ELF-1 (cell line): ENCODE data around the gene CENPO.

Experiments used
- DNase-seq: peaks from one replicate; pipeline ENCODE4 v3.0.0-alpha.2; 2016; ENCODE audit warnings: low read depth, low spot score

CENPO gene

DNA sequence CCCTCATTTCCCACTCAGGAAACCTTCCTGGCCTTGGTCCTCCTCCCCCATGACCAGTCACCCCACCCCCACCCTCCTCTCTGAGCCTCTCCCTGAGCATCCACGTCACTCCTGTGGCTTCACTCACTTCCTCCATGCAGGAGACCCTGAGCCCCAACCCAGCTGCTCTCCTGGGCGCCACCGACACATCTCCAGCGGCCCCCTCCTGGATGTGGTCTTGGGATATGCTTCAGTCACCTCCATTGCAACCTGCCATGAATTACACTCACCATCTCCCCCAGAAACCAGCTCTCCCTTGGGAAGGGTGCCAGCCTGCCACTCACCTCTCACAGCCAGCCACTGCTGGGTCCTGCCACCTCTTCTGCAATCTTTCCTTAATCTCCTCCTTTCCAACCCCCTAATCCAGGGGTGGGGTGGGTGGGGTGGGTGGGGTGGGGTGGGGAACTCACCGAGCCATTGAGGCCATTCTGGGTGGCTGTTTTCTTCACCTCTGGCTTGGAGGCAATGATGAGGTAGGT, 44.8 kb downstream of the CENPO start:
- DNase-seq, result no peak

DNA sequence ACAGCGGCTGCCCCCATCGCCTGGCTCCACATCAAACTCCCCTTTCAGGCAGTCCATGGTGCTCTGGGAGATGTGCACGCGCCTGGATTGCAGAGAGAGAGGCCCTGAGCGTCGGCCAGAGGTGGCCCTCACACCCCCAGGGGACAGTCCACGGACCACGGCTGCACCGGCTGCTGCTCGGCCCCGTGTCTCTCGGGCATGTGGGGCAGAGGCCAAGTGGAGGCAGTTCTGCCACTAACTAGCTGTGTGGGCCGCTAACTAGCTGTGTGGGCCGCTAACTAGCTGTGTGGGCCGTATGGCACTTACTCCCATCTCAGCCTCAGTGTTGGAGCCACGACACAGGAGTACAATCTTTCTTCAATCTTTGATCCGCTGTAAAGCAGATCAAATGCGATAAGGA, 45.3 kb downstream of the CENPO start:
- DNase-seq, result no peak

DNA sequence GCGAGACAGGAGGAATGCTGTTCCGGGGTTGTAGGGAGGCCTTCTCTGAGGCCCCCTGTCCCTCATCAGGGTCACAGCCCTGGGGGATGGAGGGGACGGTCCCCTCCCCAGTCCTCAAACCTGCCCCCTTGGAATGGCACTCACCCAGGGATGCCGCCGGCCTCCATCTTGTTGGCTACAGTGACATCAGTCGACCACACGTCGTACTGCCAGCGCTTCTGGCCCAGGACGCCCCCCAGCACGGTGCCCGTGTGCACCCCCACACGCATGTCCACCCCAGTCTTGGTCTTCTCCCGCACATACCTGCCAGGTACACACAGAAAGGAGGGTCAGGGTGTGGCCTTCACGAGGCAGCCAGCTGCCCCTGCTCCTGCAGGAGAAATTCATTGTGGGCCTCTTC, 46.5 kb downstream of the CENPO start:
- DNase-seq, result no peak

DNA sequence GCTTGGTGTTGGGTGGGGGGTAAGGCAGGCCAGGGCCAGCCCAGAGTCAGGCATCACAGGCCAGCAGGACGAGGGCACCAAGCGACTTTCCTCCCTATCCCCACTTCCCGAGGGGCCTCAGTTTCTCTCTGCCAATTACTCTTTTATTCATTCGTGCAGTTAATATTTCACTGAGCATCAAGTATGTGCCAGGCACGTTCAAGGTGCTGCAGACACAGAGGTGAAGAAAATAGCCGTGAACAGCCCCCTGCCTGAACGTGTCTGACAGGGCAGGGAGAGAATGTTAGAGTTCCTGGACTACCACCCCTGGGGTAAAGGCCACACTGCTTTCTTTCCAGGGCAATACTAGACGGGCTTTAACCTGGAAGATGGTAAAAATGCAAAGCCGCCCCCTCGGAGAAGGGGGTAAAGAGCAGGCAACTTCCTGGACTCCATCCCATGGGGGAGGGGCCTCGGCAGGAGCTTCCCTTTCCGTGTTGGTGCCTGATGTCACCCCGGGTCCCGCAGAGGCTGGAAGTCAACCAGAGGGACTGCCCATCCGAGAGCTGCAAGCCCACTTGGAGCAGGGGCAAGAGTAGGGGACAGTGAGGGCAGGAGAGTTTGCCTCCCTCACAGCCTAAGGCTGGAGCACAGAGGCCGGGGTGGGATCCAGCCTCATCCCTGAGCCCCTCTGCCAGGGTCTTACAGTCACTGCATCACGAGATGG, 47.1 kb downstream of the CENPO start:
- DNase-seq, result no peak

DNA sequence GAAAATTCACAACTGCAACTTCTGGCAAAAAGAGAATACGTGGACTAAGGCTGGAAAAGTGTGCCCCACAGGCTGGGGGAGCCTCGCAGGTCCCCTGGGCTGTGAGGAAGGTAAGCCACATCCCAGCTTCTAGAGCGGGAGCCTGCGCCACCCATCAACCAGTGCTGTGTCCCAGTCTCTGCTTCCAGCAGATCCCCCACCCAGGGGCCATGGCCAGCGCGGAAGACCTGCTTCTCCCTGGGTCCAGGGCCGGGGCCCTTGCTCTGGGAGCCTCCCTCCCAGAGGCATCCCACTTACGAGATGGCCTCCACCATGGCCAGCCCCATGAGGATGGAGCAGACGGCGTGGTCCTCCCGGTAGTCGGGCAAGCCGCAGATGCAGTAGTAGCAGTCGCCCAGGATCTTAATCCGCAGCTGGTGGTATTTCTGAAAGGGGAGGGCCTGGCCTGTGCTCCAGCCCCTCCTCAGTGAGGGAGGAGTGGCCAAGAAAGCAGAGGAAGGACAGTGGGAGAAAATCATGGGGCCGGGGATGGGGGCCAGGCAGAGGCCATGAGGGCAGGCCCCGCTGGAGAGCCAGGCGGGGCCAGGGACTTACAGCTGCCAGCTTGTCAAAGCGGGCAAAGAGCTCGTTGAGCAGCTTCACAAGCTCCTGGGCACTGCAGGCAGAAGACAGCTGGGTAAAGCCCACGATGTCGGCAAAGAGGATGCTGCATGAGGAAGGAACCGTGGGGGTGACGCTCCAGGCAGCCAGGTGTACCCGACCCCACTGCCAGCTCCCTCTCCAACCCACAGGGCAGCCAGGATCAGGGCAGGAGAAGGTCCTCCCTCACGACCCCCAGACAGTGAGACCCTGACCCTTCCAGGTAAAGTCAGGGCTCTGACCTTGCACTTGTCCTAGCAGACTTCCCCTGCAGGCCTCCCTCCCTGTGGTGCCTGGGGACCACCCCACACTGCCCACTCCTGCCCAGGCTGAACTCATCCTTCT, 48.0 kb downstream of the CENPO start:
- DNase-seq, result no peak

DNA sequence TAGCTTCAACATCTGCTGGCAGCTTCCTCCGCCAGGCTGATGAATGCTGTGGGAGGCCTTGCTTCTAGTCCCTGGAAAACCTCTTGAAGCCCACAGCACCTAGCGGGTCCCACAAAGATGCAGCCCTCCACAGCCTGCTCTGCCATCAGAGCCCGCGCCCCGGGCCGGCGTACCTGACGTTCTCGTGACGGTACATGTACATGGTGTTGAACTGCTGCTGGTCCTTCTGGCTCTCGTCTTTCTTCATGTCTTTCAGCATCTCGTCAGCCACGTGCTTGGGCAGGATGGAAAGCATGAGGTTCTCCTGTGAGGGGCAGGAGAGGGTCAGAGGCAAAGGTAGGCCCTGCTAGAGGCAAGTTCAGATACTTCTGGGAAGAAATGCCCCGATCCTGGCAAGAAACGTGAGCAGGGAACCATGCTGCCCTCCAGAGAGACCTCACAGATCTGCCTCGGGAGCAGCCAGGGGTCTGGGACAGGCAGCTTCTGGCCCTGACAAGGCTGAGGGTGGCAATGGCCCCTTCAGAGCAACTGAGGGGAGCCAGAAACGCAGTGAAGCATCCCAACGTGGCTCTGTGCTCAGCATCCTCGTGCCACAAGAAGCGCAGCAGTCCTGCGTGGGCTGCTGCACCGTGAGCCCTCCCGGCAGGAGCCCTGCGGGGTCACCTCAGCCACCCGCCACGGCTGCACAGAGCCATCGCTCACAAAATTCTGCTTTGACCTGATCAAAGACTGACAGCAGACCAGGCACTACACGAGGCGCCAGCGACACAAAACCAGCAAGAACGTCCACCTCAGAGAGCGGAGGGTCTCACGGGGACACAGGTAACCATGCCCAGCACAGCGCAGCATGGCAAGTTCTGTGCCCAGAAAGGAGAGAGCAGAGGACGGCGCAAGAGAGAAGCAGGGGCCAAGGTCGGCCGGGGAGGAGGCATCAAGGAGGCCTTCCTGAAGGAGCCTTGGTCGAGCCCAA, 49.1 kb downstream of the CENPO start:
- DNase-seq, result no peak

DNA sequence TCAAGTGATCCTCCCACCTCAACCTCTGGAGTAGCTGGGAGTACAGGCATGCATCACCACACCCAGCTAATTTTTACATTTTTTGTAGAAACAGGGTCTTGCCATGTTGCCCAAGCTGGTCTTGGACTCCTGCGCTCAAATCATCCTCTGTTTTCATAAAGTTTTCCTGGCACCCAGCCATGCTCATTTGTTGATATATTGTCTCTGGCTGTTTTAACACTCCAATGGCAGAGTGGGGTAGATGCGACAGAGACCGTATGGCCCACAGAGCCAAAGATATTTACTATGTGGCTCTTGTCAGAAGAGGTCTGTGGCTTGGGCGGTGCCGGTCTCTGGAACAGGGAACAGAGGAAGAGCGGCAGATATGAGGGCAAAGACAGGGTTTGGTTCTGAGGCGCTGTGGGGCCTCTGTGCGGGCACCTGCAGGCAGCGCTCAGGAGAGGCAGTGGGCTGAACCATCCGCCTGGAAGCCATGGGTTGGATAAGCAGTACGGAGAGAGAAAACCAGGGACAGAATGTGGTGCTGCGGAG, 50.2 kb downstream of the CENPO start:
- no peak for DNase-seq

DNA sequence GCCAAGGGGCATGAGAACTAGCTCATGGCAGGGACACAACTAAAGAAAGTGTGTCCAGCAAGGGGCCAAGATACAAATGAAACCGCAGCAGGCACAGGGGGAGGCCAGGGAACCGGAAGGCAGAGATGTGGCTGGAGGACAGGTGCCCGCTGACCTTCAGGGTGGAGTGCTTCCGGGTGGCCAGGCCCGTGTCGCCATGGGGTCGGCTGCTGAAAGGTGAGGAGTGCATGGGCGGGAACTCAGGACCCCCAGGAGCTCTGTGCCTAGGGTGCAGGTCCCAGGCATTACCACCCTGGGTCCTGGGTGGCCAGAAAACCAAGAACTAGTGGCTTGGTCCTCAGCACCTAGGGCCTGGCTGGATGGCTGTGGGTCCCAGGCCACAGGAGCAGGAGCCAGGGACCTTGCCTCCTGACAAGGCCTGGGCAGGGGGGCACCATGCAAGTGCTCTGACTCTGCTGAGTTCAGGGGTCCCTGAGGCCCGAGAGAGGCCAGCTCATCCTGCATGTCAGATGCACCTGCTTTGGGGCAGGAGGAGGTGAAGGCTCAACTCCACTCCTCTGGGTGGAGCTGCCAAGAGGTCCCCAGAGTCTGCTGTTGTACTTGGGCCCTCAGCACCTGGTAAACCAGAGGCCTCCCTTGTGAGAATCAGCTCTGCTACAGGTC, 50.9 kb downstream of the CENPO start:
- DNase-seq, result no peak

DNA sequence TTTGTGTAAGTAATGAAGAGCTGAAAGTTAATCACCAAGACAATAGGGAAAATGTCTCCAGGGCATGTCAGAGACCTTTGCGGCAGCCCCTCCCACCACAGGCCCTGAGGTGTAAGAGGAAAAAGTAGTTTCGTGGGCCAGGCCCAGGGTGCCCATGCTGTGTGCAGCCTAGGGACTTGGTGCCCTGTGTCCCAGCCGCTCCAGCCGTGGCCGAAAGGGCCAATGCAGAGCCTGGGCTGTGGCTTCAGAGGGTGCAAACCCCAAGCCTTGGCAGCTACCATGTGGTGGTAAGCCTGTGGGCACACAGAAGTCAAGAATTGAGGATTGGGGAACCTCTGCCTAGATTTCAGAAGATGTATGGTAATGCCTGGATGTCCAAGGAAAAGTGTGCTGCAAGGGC, 52.5 kb downstream of the CENPO start:
- DNase-seq, result no peak

DNA sequence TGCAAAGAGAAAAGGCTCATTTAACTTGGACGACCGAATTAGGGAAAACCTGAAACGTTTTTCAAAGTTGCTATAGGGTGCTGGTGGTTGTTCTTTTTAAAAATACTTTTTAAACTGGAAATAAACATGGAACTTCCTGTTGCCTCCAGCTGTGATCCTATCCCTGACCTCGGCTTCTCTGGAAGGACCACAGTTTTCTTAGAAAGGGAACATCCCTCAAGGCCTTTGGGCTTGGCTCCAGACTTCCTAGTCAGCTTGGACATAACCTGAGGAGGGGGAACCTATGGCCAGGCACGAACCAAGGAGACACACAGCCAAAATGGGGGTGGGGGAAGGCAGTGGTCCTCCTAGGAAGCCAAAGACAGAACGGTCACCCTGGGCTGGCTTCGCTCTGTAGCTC, 57.7 kb downstream of the CENPO start:
- DNase-seq, result no peak

DNA sequence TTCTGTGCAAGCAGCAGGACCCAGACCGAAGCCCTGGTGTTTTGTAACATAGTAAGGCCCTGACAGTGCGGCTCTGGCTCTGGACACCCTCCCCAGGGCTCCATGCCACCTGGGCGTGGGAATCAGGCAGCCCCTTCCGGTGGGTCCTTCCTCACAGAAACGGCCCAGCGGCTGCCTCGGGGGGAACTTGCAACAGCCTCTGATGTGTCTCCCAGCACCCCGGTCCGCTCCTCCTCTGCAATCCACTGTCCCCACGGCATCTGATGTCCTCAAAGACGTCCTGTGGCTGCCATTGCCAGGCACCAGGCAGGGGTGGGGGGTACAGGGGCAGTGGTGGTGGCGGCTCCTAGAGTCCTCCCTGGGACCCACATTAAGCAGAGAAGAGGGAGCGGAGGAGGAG, 58.8 kb downstream of the CENPO start:
- no peak for DNase-seq

DNA sequence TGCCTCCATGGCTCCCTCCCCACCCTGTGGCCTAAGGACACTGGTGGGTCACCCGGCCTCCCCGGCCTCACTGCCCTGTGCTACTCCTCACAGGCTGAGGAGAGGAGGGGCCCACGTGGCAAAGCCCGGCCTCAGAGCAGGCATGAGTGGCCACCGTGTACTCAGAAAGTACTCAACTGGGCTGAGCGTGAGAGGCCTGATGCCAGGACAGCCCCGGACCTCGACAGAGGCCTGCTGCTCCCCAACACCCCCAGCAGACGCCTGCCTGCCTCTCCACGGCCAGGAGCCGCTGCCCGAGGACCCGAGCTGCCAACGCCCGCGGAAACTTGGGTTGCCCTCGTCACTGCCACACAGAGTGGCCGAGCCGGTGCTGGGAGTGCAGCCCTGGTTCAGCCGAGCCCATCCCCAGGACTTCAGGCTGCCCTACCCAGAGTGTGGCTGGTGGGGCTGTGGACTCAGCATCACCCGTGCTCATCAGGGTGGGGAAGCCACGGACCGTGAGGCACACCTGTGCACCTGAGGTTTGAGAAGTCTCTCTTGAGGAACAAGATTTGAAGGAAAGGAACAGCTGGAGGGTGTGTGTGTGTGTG, 59.3 kb downstream of the CENPO start:
- no peak for DNase-seq

DNA sequence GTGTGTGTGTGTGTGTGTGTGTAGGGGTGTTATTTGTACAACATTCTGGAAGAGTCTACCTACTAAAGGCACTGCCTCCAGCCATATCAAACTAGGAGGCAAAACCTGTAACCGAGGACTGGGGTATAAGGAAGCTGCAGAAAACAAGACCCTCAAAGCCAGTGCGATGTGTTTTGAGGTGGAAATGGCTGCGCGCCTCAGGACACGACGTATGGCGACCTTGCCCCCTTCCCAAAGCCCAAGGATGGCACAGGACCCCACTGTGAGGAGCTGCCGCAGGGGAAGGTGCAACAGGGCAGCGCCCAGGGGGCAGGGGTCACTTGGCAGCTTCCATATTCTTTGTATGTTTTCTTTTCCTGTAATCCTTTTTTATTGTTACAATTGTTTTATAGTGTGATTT, 59.8 kb downstream of the CENPO start:
- DNase-seq, result no peak

DNA sequence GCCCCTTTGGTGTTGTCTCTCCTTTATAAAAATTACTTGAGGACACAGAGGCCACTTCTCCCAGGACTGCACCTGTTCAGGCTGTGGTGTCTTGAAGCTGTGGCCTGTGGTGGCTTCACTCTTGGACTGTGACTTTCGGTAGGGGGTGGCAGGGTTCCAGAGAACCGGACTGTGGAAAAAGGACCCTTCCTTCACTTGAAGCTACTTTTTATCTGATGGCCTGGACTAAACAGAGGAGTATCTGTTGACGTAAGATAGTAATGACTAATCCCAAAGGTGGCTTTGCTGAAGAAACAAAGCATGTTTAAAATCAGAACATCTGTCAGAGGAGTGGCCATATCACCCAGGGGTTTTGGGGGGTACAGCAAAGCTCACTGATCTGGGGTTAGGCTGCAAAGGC, 60.8 kb downstream of the CENPO start:
- DNase-seq, result no peak

DNA sequence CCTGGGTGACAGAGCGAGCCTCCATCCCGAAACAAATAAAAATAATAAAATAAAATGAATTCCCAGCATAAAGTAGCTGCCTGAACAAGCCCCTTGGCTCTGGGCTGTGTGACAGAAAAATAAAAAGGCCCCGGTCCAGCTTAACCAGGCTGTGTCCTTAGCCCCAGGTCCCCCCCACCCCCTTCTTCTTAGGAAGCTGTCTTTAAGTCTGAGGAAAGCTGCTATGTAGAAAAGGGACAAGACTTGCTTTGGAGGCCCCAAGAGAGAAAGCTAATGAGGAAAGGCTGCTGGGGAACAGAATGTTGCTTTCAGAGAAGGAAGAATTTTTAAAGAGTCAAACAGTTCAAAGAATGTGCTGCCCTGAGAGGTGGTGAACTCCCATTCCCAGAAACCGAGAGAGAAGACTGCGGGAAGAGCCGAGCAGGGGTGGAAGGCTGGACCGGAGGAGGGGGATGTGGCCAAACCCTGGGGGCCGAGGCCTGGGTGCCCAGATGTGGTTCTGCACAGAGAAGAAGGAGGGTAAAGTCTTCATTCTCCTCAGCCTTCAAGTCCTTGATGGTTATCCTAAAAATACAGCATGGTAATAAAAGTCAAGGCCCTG, 61.9 kb downstream of the CENPO start:
- DNase-seq, result no peak

DNA sequence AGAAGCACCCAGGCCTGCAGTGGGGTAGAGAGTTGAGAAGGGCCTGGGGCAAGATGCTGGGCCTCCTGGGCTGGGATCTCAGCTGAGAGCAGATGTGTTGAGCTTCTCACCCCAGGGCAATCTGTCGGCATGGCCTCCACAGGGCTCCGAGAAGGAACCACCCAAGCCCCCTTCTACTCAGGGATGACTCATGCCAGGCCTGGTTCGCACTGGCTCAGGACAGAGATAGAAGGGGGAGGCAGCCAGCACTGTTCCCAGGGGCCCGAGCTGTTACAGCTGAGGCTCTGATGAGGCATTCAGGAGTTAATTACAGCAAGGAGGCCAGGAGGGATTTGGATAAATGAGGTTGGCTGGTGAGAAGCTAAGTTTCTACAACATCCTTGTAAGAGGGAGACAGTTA, 62.5 kb downstream of the CENPO start:
- peak; percentile 88 for DNase-seq

DNA sequence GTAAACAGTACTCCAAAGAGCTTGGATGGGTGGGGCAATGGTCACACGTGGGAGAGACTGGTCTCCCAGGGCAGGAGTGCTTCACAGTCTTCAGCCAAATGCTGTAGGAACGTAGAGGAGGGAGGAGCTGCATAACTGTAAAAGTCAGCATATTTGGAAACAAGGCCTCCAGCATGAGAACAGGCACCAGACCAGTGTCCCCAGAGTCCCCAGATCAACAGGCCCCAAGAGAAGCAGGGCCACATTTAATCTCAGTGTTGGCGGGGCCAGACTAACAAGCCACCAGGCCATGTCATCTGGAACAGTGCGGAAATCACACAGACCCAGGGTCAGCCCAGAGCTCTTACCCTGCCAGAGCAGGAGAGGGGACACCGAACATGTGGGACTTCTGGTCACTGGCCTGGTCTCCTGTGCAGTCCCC, 63.6 kb downstream of the CENPO start:
- no peak for DNase-seq

DNA sequence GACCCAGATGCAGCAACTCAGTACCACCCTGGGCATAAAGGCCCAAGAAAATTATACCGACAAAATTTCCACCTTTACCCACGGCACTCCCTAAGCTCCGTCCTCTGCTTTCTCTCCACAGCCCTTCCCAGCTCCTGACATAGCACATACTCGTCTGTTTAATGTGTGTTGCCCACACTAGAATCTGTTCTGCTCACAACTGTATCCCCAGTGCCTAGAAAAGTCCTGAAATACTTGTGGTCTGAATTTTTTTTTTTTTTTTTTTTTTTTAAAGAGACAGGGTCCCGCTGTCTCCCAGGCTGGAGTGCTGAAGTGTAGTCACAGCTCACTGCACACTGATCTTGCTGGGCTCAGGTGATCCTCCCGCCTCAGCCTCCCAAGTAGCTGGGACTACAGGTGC, 64.5 kb downstream of the CENPO start:
- no peak for DNase-seq

DNA sequence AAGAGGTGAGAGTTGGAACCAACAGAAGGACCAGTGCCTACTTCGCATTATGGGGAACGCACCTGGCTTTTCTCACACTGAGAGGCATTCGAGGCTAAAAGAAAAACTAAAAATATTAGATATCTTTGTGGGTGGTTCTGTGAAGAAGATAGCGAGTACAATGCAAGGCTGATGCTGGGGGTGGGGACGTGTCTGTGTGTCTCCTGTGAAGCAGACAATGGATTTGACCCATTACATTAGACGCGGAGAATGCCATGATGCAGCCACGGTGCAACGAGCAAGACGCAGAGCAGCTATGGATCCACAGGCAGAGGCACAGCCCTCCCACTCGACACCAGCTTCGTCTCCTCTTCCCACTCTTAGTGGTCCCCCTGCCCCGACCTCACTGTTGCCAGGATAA, 65.8 kb downstream of the CENPO start:
- no peak for DNase-seq
